Retinal pigment epithelial cell (primary cell): Measurements from ENCODE around the gene FRY.

ENCODE experiments used
- DNase-seq: peaks from one replicate; pipeline ENCODE4 v3.0.0-alpha.2; 2010; ENCODE audit warnings: low read depth
- H3K4me3 ChIP-seq: 2 replicates; pipeline ENCODE4 v1.5.1; 2011; ENCODE audit warnings: mild to moderate bottlenecking, low read length, control low read depth, moderate library complexity
- TF ChIP-seq, protein P1 (sequence below): conservative IDR thresholded peaks from 2 replicates; pipeline ENCODE4 v1.5.1; 2011; ENCODE audit warnings: low read depth, low read length, control low read depth, inconsistent platforms

The FRY gene

DNA sequence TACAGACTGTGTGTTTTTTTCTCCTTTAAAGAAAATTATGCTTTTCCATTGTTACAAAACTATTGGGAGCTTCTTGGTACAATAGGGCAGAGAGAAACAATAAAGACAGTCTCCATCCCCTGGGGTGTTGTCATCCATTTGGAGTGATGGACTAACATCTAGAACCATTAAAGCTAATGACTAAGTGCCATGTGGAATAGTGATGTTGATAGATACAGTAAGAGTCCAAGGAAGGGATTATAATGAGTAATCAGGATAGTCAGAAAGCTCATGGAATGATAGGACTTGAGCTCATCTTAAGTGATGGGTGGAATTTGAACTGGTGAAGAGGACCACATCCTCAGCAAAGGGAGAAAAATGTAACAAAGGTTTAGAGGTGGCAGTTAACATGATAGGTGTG is 24.1 kb upstream of the FRY start:
- TF ChIP-seq, protein P1, sequence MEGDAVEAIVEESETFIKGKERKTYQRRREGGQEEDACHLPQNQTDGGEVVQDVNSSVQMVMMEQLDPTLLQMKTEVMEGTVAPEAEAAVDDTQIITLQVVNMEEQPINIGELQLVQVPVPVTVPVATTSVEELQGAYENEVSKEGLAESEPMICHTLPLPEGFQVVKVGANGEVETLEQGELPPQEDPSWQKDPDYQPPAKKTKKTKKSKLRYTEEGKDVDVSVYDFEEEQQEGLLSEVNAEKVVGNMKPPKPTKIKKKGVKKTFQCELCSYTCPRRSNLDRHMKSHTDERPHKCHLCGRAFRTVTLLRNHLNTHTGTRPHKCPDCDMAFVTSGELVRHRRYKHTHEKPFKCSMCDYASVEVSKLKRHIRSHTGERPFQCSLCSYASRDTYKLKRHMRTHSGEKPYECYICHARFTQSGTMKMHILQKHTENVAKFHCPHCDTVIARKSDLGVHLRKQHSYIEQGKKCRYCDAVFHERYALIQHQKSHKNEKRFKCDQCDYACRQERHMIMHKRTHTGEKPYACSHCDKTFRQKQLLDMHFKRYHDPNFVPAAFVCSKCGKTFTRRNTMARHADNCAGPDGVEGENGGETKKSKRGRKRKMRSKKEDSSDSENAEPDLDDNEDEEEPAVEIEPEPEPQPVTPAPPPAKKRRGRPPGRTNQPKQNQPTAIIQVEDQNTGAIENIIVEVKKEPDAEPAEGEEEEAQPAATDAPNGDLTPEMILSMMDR = no peak

GRCh38 chr13:32008518-32009175 is 22.9 kb upstream of the FRY start:
- no peak for DNase-seq

More for the DNA sequence above, 24.1 kb upstream of the FRY start:
- H3K4me3 ChIP-seq = no peak overlapping the region
- DNase-seq = no peak

DNA sequence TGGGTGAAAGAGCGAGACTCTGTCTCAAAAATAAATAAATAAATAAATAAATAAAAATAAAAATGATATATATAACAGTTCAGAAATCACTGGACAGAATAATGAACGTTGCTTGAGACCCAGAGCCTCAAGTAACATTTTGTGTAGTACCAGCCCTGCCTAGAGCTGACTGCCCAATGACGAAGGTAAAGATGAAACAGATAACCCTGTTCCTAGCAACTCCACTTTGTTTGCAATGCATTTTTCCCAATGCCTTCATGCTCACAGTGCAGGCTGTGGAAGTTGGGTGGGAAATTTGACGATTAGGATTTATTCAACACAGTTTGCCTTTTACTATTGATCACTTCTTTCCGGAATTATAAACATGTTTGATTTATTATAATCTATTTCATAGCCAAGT is 22.2 kb upstream of the FRY start:
- DNase-seq = no peak
- no peak overlapping the region for H3K4me3 ChIP-seq
- TF ChIP-seq, protein P1 = no peak

More at GRCh38 chr13:32008518-32009175, 22.9 kb upstream of the FRY start:
- TF ChIP-seq, protein P1 = no peak
- H3K4me3 ChIP-seq = no peak overlapping the region

GRCh38 chr13:32010136-32010535 is 21.4 kb upstream of the FRY start:
- no peak overlapping the region for H3K4me3 ChIP-seq
- DNase-seq = no peak
- TF ChIP-seq, protein P1 = no peak

GRCh38 chr13:32011971-32012370 is 19.6 kb upstream of the FRY start:
- no peak for DNase-seq

GRCh38 chr13:32013181-32013580 is 18.4 kb upstream of the FRY start:
- TF ChIP-seq, protein P1 = no peak
- no peak for DNase-seq
- H3K4me3 ChIP-seq = no peak overlapping the region

More at GRCh38 chr13:32011971-32012370, 19.6 kb upstream of the FRY start:
- no peak overlapping the region for H3K4me3 ChIP-seq
- TF ChIP-seq, protein P1 = no peak

- TF ChIP-seq, protein P1 = no peak
- no peak overlapping the region for H3K4me3 ChIP-seq
- DNase-seq = no peak
Measured at GRCh38 chr13:32016119-32016518, 15.5 kb upstream of the FRY start.
